Measurements from ENCODE around the gene CAMSAP2.

CAMSAP2 gene

GRCh38 chr1:200899451-200899915 lies 160.8 kb downstream of the CAMSAP2 start:
- TF ChIP-seq CTCF (IDR thresholded peaks at IDR 0.05), result no peak

- no peak for TF ChIP-seq CTCF (IDR thresholded peaks at IDR 0.05)
These were observed 161.5 kb downstream of the CAMSAP2 start for GRCh38 chr1:200899954-200900867.

GRCh38 chr1:200900877-200901276 lies 162.2 kb downstream of the CAMSAP2 start:
- TF ChIP-seq CTCF (IDR thresholded peaks at IDR 0.05), result no peak

GRCh38 chr1:200901350-200901749 lies 162.7 kb downstream of the CAMSAP2 start:
- TF ChIP-seq CTCF (IDR thresholded peaks at IDR 0.05), result no peak

GRCh38 chr1:200901796-200902444 lies 163.2 kb downstream of the CAMSAP2 start:
- no peak for TF ChIP-seq CTCF (IDR thresholded peaks at IDR 0.05)

GRCh38 chr1:200903793-200904192 lies 165.1 kb downstream of the CAMSAP2 start:
- no peak for TF ChIP-seq CTCF (IDR thresholded peaks at IDR 0.05)

- TF ChIP-seq CTCF (IDR thresholded peaks at IDR 0.05), result no peak
These were observed 166.1 kb downstream of the CAMSAP2 start for GRCh38 chr1:200904772-200905171.

All from LNCAP (cell line).